GM12878 (cell line): Measurements from ENCODE around the gene SECISBP2. TPM values are rescaled to one million over a fixed set of nuclear protein-coding genes. Genes with fewer than 3 reads are reported as not detected.

Source experiments
- ATAC-seq: fragments of 200-7000 bp; cut with Tn5 transposase; 3 replicates; pipeline ENCODE4 v1.9.1; 2020; ENCODE audit warnings: mild to moderate bottlenecking, moderate library complexity
- BruUV-seq: library from RNA; stranded (reverse); fragments of 400-500 nt; replicated peaks from 2 replicates; lab custom pipeline; 2021; lab: Mats Ljungman, UMichigan
- CTCF ChIA-PET: fragments of 300-600 bp; sonication (Branson Sonifier 250); formaldehyde crosslinking; extraction: SDS; loops from one replicate; lab custom pipeline; 2021; ENCODE audit warnings: inconsistent platforms; lab: Yijun Ruan, JAX
- POLR2A ChIA-PET: fragments of 350-600 bp; formaldehyde crosslinking; extraction: SDS; loops from one replicate; lab custom pipeline; 2021; ENCODE audit warnings: inconsistent platforms; lab: Charles Lee
- RAD21 ChIA-PET: fragments of 300-600 bp; sonication (Branson Sonifier 250); formaldehyde crosslinking; loops from one replicate; lab custom pipeline; 2023; ENCODE audit warnings: antibody characterized with exemption; ENCODE audit not compliant: unreplicated experiment; lab: Charles Lee
- SMC1A ChIA-PET: fragments of 300-600 bp; sonication (Branson Sonifier 250); formaldehyde crosslinking; loops from one replicate; lab custom pipeline; 2023; ENCODE audit not compliant: unreplicated experiment, uncharacterized antibody; lab: Charles Lee
- DNase-seq: peaks from one replicate; pipeline ENCODE4 v3.0.0-alpha.2; 2011; ENCODE audit warnings: low read depth, low spot score
- FAIRE-seq: peaks from 3 replicates; lab custom pipeline; 2011; peaks lifted over from hg19 to GRCh38; lab: Jason Lieb, UNC
- H2AFZ ChIP-seq: 2 replicates; pipeline ENCODE4 v1.6.0; 2011; ENCODE audit warnings: low read depth, low read length, control low read depth; ENCODE audit not compliant: control insufficient read depth
- H3K27ac ChIP-seq: 2 replicates; pipeline ENCODE4 v1.5.1; 2011; ENCODE audit warnings: control low read depth; ENCODE audit not compliant: control insufficient read depth, insufficient read depth
- H3K27me3 ChIP-seq, 2 experiments: replicated peaks in 1 of 2; 2 replicates each; pipeline versions ENCODE4 v1.6.0 to v1.6.1; 2011; ENCODE audit warnings: low read length in 1 of 2; ENCODE audit not compliant: control insufficient read depth in 2 of 2, insufficient read depth in 2 of 2
- H3K36me3 ChIP-seq, 2 experiments: 2 replicates each; pipeline ENCODE4 v1.5.1; 2011; ENCODE audit warnings: low read length in 1 of 2; ENCODE audit not compliant: control insufficient read depth in 2 of 2, insufficient read depth in 2 of 2
- H3K4me1 ChIP-seq: 2 replicates; pipeline ENCODE4 v1.6.1; 2011; ENCODE audit warnings: mild to moderate bottlenecking, low read length, moderate library complexity, mixed read lengths; ENCODE audit not compliant: control insufficient read depth, insufficient read depth
- H3K4me2 ChIP-seq: 2 replicates; pipeline ENCODE4 v1.6.0; 2011; ENCODE audit warnings: control low read depth; ENCODE audit not compliant: control insufficient read depth, insufficient read depth
- H3K4me3 ChIP-seq: fragments of 200-600 bp; sonication (generic); 2 replicates; pipeline ENCODE4 v1.5.1; 2016
- H3K79me2 ChIP-seq: 2 replicates; pipeline ENCODE4 v1.6.0; 2011; ENCODE audit warnings: low read length; ENCODE audit not compliant: control insufficient read depth, insufficient read depth
- H3K9ac ChIP-seq: 2 replicates; pipeline ENCODE4 v1.8.0; 2011; ENCODE audit warnings: low read length, control low read depth, mixed read lengths; ENCODE audit not compliant: control insufficient read depth, insufficient read depth
- H3K9me3 ChIP-seq: replicated peaks from 3 replicates; pipeline ENCODE4 v1.5.1; 2011; ENCODE audit warnings: mild to moderate bottlenecking, low read length; ENCODE audit not compliant: control insufficient read depth, insufficient read depth
- H4K20me1 ChIP-seq: 2 replicates; pipeline ENCODE4 v1.6.0; 2011; ENCODE audit not compliant: control insufficient read depth, insufficient read depth
- ZNF687 ChIP-seq: fragments of 450-650 bp; IDR thresholded peaks from 2 replicates; pipeline ENCODE4 v1.6.1; 2017; ENCODE audit warnings: mild to moderate bottlenecking, moderate library complexity
- ZZZ3 ChIP-seq: IDR thresholded peaks from 2 replicates; pipeline ENCODE4 v1.6.1; 2011; ENCODE audit warnings: low read depth; ENCODE audit not compliant: control insufficient read depth, insufficient read length
- WGBS: methylation state at CpG from one replicate; pipeline ENCODE4 v1.1.6; 2016; ENCODE audit warnings: low lambda C conversion rate; ENCODE audit not compliant: insufficient replicate concordance, insufficient coverage; ENCODE audit errors: missing lambda C conversion rate; 5-methylcytosine and 5-hydroxymethylcytosine counted together
- in situ Hi-C: fragments of 300-500 bp; cut with MboI; formaldehyde crosslinking; loops from 9 replicates; pipeline ENCODE4 v1.14.3; 2018; ENCODE audit warnings: mixed read lengths
- intact Hi-C: fragments of 100-400 bp; cut with micrococcal nuclease; formaldehyde crosslinking; loops from one replicate; pipeline ENCODE4 v1.14.2; 2022; ENCODE audit not compliant: unreplicated experiment
- polyA plus RNA-seq, 11 experiments: library from polyadenylated mRNA; depleted of rRNA in 4 of 11; unstranded in 6 of 11; stranded (reverse) in 5 of 11; fragments of >200 nt; fragmentation: Nextera tagmentation in 4 of 11; fragmentation: Illumina TruSeq in 1 of 11; extraction: Ambion mirVana in 4 of 11; extraction: Trizol in 1 of 11; gene quantifications; 1 replicate in 1 of 11; 2 replicates in 10 of 11; pipeline versions ENCODE4 v1.2.1 to v1.2.3, GENCODE V29; 2011 to 2016; ENCODE audit warnings: inconsistent platforms in 2 of 11, missing spikeins in 2 of 11, low read depth in 1 of 11
- total RNA-seq, 4 experiments: library from RNA; depleted of rRNA in 3 of 4; stranded (reverse); fragments of >200 nt in 3 of 4; fragmentation: Illumina TruSeq in 1 of 4; extraction: Trizol in 1 of 4; gene quantifications; 2 replicates each; pipeline versions ENCODE4 v1.2.1 to v1.2.3, GENCODE V29; 2013 to 2021

Gene SECISBP2
- total and polyA plus RNA-seq, 10 of the 15 experiments (the other 5 are each of a cell fraction or from before 2014, with no cell fraction given), result 4.6 to 50.5 (median 31.9) TPM

GRCh38 chr9:89340332-89340731 lies 22.0 kb downstream of the SECISBP2 start (continued):
- 0 out of 2 replicates have a peak, but pooled peaks have one; percentile 11 for TF ChIP-seq ZNF687

- ATAC-seq (no peak), DNase-seq (no peak), FAIRE-seq (no peak)
- no peak overlapping the region for H3K4me3 ChIP-seq
- no peak overlapping the region for H3K9ac ChIP-seq
- H3K79me2 ChIP-seq, result no peaks in the 10 kb centered on the region; the same call in 1 of the 2 replicates
- no TSS peak for BruUV-seq
- RAD21 ChIA-PET, result no interaction called here
- H3K27me3 ChIP-seq, result no peaks in the 10 kb centered on the region
- intact Hi-C loops (no loop called here), in situ Hi-C loops (no loop called here)
- peaks cover 2% of the 10 kb centered on the region; the same call in 1 of the 3 replicates for H3K9me3 ChIP-seq
- no peak overlapping the region for H2AFZ ChIP-seq
- SMC1A ChIA-PET, result interaction anchor here (0.7 to 2.5 kb wide), 5 partner anchors 11 to 178 kb away, joined by 3 to 8 read pairs (median 3); no protein-coding TSS in a partner anchor
- TF ChIP-seq ZZZ3, result no peak
- no peak overlapping the region for H3K27ac ChIP-seq
- peaks cover 22% of the 10 kb centered on the region for H3K4me1 ChIP-seq
- over 99% methylated on average over 6 of the region's 6 CpGs for WGBS
- H4K20me1 ChIP-seq, result no peaks in the 10 kb centered on the region
- H3K4me2 ChIP-seq, result no peak overlapping the region
- POLR2A ChIA-PET, result no interaction called here
- H3K36me3 ChIP-seq, result peaks cover 8 to 27% of the 10 kb centered on the region in 2 experiments; a peak in 3 of 4 replicates
- CTCF ChIA-PET, result interaction anchor here (0.8 to 1.7 kb wide), 3 partner anchors 11 to 206 kb away, joined by 3 to 9 read pairs (median 4); no protein-coding TSS in a partner anchor
Observed at GRCh38 chr9:89342213-89342612, 23.9 kb downstream of the SECISBP2 start.
